ENCODE measurements around the gene ST6GALNAC5.

The ST6GALNAC5 gene

GRCh38 chr1:76919085-76919484 lies 51.8 kb downstream of the ST6GALNAC5 start:
- H2AFZ ChIP-seq (ENCODE audit: low read depth, low read length, severe bottlenecking), result no peak overlapping the region
- H3K9ac ChIP-seq (ENCODE audit: low read length), result no peak overlapping the region
- H3K27ac ChIP-seq (ENCODE audit: low read depth, low read length), result no peak overlapping the region

GRCh38 chr1:76921590-76921989 lies 54.3 kb downstream of the ST6GALNAC5 start:
- H3K36me3 ChIP-seq (ENCODE audit: low read length), result no peaks in the 10 kb centered on the region
- no peaks in the 10 kb centered on the region for H4K20me1 ChIP-seq (ENCODE audit: low read depth, low read length)
- no peaks in the 10 kb centered on the region for H3K9me2 ChIP-seq (replicated peaks; ENCODE audit: insufficient read depth, low read length)
- H3K4me3 ChIP-seq (ENCODE audit: insufficient read depth, low read length, poor library complexity, severe bottlenecking), result no peak overlapping the region
- no peaks in the 10 kb centered on the region for H3K9me3 ChIP-seq (ENCODE audit: insufficient read depth, low read length)
- H2AFZ ChIP-seq (ENCODE audit: low read depth, low read length, severe bottlenecking), result no peak overlapping the region
- no peak overlapping the region for H3K9ac ChIP-seq (ENCODE audit: low read length)
- no peaks in the 10 kb centered on the region for H3K79me2 ChIP-seq (ENCODE audit: insufficient read depth, low read length)
- H3K4me2 ChIP-seq (ENCODE audit: low read depth, low read length, poor library complexity, severe bottlenecking), result no peak overlapping the region
- no peak for TF ChIP-seq EZH2phosphoT487 (conservative IDR thresholded peaks at IDR 0.05; ENCODE audit: low read length)
- no peaks in the 10 kb centered on the region for H3K27me3 ChIP-seq (ENCODE audit: low read length)
- no peaks in the 10 kb centered on the region for H3F3A ChIP-seq (ENCODE audit: insufficient read depth)
- H3K27ac ChIP-seq (ENCODE audit: low read depth, low read length), result no peak overlapping the region

More at GRCh38 chr1:76919085-76919484, 51.8 kb downstream of the ST6GALNAC5 start:
- H3K79me2 ChIP-seq (ENCODE audit: insufficient read depth, low read length), result no peaks in the 10 kb centered on the region
- H3F3A ChIP-seq (ENCODE audit: insufficient read depth), result no peaks in the 10 kb centered on the region
- H4K20me1 ChIP-seq (ENCODE audit: low read depth, low read length), result no peaks in the 10 kb centered on the region
- TF ChIP-seq EZH2phosphoT487 (conservative IDR thresholded peaks at IDR 0.05; ENCODE audit: low read length) (no peak), CTCF (IDR thresholded peaks at IDR 0.05; ENCODE audit: insufficient read depth, low read length, poor library complexity, severe bottlenecking) (no peak)
- H3K4me2 ChIP-seq (ENCODE audit: low read depth, low read length, poor library complexity, severe bottlenecking), result no peak overlapping the region
- no peaks in the 10 kb centered on the region for H3K36me3 ChIP-seq (ENCODE audit: low read length)
- H3K27me3 ChIP-seq (ENCODE audit: low read length), result no peaks in the 10 kb centered on the region
- no peaks in the 10 kb centered on the region for H3K9me2 ChIP-seq (replicated peaks; ENCODE audit: insufficient read depth, low read length)
- no peaks in the 10 kb centered on the region for H3K9me3 ChIP-seq (ENCODE audit: insufficient read depth, low read length)
- no peak overlapping the region for H3K4me3 ChIP-seq (ENCODE audit: insufficient read depth, low read length, poor library complexity, severe bottlenecking)

GRCh38 chr1:76925825-76926224 lies 58.5 kb downstream of the ST6GALNAC5 start:
- Histone ChIP-seq H3K79me2 (ENCODE audit: insufficient read depth, low read length) (no peaks in the 10 kb centered on the region), H3K27me3 (ENCODE audit: low read length) (no peaks in the 10 kb centered on the region), H3K9me2 (replicated peaks; ENCODE audit: insufficient read depth, low read length) (no peaks in the 10 kb centered on the region), H3F3A (ENCODE audit: insufficient read depth) (no peaks in the 10 kb centered on the region), H3K9ac (ENCODE audit: low read length) (no peak overlapping the region), H3K36me3 (ENCODE audit: low read length) (no peaks in the 10 kb centered on the region), H3K4me3 (ENCODE audit: insufficient read depth, low read length, poor library complexity, severe bottlenecking) (no peak overlapping the region), H4K20me1 (ENCODE audit: low read depth, low read length) (no peaks in the 10 kb centered on the region), H3K27ac (ENCODE audit: low read depth, low read length) (no peak overlapping the region), H3K4me2 (ENCODE audit: low read depth, low read length, poor library complexity, severe bottlenecking) (no peak overlapping the region), H3K9me3 (ENCODE audit: insufficient read depth, low read length) (no peaks in the 10 kb centered on the region), H2AFZ (ENCODE audit: low read depth, low read length, severe bottlenecking) (no peak overlapping the region)
- no peak for TF ChIP-seq EZH2phosphoT487 (conservative IDR thresholded peaks at IDR 0.05; ENCODE audit: low read length)
- TF ChIP-seq CTCF (IDR thresholded peaks at IDR 0.05; ENCODE audit: insufficient read depth, low read length, poor library complexity, severe bottlenecking), result no peak

GRCh38 chr1:76928522-76928921 lies 61.2 kb downstream of the ST6GALNAC5 start:
- H3K9ac ChIP-seq (ENCODE audit: low read length), result no peak overlapping the region
- no peak overlapping the region for H3K27ac ChIP-seq (ENCODE audit: low read depth, low read length)
- H3K27me3 ChIP-seq (ENCODE audit: low read length), result no peaks in the 10 kb centered on the region
- no peak overlapping the region for H3K4me2 ChIP-seq (ENCODE audit: low read depth, low read length, poor library complexity, severe bottlenecking)
- no peaks in the 10 kb centered on the region for H3K9me3 ChIP-seq (ENCODE audit: insufficient read depth, low read length)
- no peaks in the 10 kb centered on the region for H3F3A ChIP-seq (ENCODE audit: insufficient read depth)
- H3K4me3 ChIP-seq (ENCODE audit: insufficient read depth, low read length, poor library complexity, severe bottlenecking), result no peak overlapping the region
- H2AFZ ChIP-seq (ENCODE audit: low read depth, low read length, severe bottlenecking), result no peak overlapping the region
- no peaks in the 10 kb centered on the region for H3K36me3 ChIP-seq (ENCODE audit: low read length)
- no peaks in the 10 kb centered on the region for H3K9me2 ChIP-seq (replicated peaks; ENCODE audit: insufficient read depth, low read length)
- H4K20me1 ChIP-seq (ENCODE audit: low read depth, low read length), result no peaks in the 10 kb centered on the region
- no peak for TF ChIP-seq EZH2phosphoT487 (conservative IDR thresholded peaks at IDR 0.05; ENCODE audit: low read length)
- TF ChIP-seq CTCF (IDR thresholded peaks at IDR 0.05; ENCODE audit: insufficient read depth, low read length, poor library complexity, severe bottlenecking), result no peak
- no peaks in the 10 kb centered on the region for H3K79me2 ChIP-seq (ENCODE audit: insufficient read depth, low read length)

Data from SU-DHL-6 (cell line).